ENCODE data around the gene ALG1. TPM values are rescaled to one million over a fixed set of nuclear protein-coding genes. Genes with fewer than 3 reads are reported as not detected.
"Not testable (repeated sequence)": the region's sequence is repeated elsewhere in the genome, so short reads cannot be mapped to it uniquely, and the experiment has no call there.

The ALG1 gene
- polyA plus RNA-seq, 6 donors from 2014 or later: 21.9 to 45.3 (median 27.3) TPM

DNA sequence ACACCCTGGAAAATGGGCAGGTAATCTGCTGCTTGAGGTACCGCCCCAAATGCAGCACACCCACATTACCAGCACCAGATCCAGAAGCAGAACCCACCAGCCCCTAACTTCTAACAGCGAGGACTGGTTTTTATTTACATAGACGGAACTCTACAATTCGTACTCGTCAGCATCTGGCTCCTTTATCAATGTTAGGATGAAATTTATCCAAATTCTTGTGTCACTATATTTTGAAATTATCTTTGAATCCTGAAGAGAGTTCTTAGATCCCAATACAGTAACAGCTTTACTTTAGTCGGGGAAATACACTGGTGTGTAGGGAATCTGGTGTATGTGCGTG, 332 bp upstream of the ALG1 start:
- peaks cover 24 to 42% (median 41%) of the 10 kb centered on the region in 3 donors for H3K4me1 Mint-ChIP-seq
- H3K36me3 Mint-ChIP-seq: peaks cover 6 to 10% of the 10 kb centered on the region in 2 donors
- peaks cover 0 to 6% (median 0%) of the 10 kb centered on the region in 3 donors for H3K27me3 Mint-ChIP-seq
- ATAC-seq (ENCODE audit: low read depth in 2 of 2) (no peak), DNase-seq (no peak)
- H3K27ac Mint-ChIP-seq: peak overlapping the region; percentile 93 to 97 (median 96)
- peak overlapping the region; percentile 91 to 98 (median 96) for H3K4me3 Mint-ChIP-seq
- no peaks in the 10 kb centered on the region for H3K9me3 Mint-ChIP-seq

GRCh38 chr16:5072334-5073278, 963 bp downstream of the ALG1 start:
- Mint-ChIP-seq H3K4me1 (peaks cover 24 to 42% (median 41%) of the 10 kb centered on the region in 3 donors), H3K4me3 (peak overlapping the region; percentile 91 to 98 (median 96))

GRCh38 chr16:5073279-5073629, 1.6 kb downstream of the ALG1 start:
- peaks cover 6 to 10% of the 10 kb centered on the region in 2 donors for H3K36me3 Mint-ChIP-seq
- H3K4me3 Mint-ChIP-seq: peak overlapping the region; percentile 55 to 98 (median 96)
- peaks cover 24 to 42% (median 41%) of the 10 kb centered on the region in 3 donors for H3K4me1 Mint-ChIP-seq
- DNase-seq: no peak
- H3K27me3 Mint-ChIP-seq: no peaks in the 10 kb centered on the region
- H3K27ac Mint-ChIP-seq: peak overlapping the region in 2 of 6 donors; percentile 11 to 96
- no peaks in the 10 kb centered on the region for H3K9me3 Mint-ChIP-seq
- ATAC-seq (ENCODE audit: low read depth in 2 of 2): no peak

More at GRCh38 chr16:5072334-5073278, 963 bp downstream of the ALG1 start:
- DNase-seq (no peak), ATAC-seq (ENCODE audit: low read depth in 2 of 2) (no peak)
- Mint-ChIP-seq H3K36me3 (peaks cover 6 to 10% of the 10 kb centered on the region in 2 donors), H3K27ac (peak overlapping the region; percentile 93 to 97 (median 96)), H3K9me3 (no peaks in the 10 kb centered on the region), H3K27me3 (no peaks in the 10 kb centered on the region)

- not testable (repeated sequence) for DNase-seq; H3K4me3 Mint-ChIP-seq; H3K9me3 Mint-ChIP-seq; H3K27me3 Mint-ChIP-seq; ATAC-seq (ENCODE audit: low read depth in 2 of 2)
- Mint-ChIP-seq H3K4me1 (peaks cover 24 to 42% (median 41%) of the 10 kb centered on the region in 3 donors), H3K36me3 (peaks cover 6 to 10% of the 10 kb centered on the region in 2 donors), H3K27ac (peak overlapping the region in 1 of 6 donors; percentile 14)
Observed at GRCh38 chr16:5073771-5074170, 2.1 kb downstream of the ALG1 start.

DNA sequence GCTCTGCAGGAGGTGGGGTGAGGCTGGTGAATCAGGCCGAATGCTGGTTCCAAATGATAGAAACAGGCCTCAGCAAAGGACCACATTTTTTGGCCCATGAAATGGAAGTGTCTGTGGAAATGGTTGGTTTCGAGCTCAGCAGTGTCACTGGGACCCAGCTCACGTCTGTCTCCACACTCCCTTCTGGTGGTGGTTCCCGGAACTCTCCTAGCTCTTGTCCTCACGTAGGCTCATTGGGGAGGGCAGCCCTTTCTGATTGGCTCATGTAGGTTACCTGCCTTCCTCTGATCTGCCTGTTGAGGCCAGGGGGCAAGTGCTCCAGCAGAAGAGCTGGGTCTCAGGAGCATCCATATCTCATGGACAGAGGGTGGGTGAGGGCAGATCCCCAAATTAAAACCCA, 4.0 kb downstream of the ALG1 start:
- H3K4me1 Mint-ChIP-seq: peaks cover 24 to 41% (median 38%) of the 10 kb centered on the region in 3 donors
- peaks cover 6 to 10% of the 10 kb centered on the region in 2 donors for H3K36me3 Mint-ChIP-seq
- peak overlapping the region in 1 of 8 donors; percentile 47 for H3K4me3 Mint-ChIP-seq
- H3K27me3 Mint-ChIP-seq: no peaks in the 10 kb centered on the region
- DNase-seq (no peak), ATAC-seq (ENCODE audit: low read depth in 2 of 2) (no peak)
- H3K27ac Mint-ChIP-seq: no peak overlapping the region
- H3K9me3 Mint-ChIP-seq: no peaks in the 10 kb centered on the region

DNA sequence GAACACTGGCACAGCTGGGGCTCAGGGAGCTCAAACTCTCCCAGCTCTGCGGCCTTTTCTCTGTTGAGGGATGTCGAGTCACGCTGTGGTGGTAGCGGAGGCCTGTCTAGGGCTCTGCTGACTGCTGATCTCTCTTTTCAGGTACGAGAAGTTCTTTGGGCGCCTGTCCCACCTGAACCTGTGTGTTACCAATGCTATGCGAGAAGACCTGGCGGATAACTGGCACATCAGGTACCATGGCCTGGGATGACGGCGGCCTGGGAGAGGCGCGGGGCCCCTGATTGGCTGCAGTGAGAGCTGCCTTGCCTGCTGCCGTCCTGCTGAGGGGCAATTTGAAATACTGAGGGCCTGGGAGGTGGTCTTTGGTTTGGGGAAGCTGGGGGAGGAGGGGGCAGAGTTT, 5.7 kb downstream of the ALG1 start:
- Mint-ChIP-seq H3K9me3 (no peaks in the 10 kb centered on the region), H3K27ac (no peak overlapping the region), H3K4me1 (peaks cover 10 to 24% (median 23%) of the 10 kb centered on the region in 3 donors), H3K27me3 (no peaks in the 10 kb centered on the region), H3K4me3 (no peak overlapping the region), H3K36me3 (peaks cover 6 to 10% of the 10 kb centered on the region in 2 donors)
- DNase-seq: no peak
- no peak for ATAC-seq (ENCODE audit: low read depth in 2 of 2)

DNA sequence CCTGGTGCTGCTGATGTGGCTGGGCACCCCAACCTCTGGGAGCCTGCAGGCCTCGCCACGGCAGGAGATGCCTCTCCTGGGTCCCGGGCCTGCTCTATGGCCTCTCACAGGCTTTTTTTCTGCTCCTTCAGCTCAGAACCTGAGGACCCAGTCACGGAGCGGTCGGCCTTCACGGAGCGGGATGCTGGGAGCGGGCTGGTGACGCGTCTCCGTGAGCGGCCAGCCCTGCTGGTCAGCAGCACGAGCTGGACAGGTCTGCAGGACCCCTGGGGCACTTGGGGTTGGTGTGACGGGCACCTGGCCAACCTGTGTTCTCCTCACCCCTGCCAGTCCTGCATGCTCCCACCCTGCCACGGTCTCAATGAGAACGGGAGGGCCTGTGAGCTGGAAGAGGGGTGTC, 7.0 kb downstream of the ALG1 start:
- no peak overlapping the region for H3K27ac Mint-ChIP-seq
- DNase-seq (no peak), ATAC-seq (ENCODE audit: low read depth in 2 of 2) (no peak)
- H3K27me3 Mint-ChIP-seq: no peaks in the 10 kb centered on the region
- H3K36me3 Mint-ChIP-seq: peaks cover 6 to 10% of the 10 kb centered on the region in 2 donors
- H3K9me3 Mint-ChIP-seq: no peaks in the 10 kb centered on the region
- peaks cover 0 to 13% (median 11%) of the 10 kb centered on the region in 3 donors for H3K4me1 Mint-ChIP-seq
- H3K4me3 Mint-ChIP-seq: no peak overlapping the region

GRCh38 chr16:5080461-5080860, 8.8 kb downstream of the ALG1 start:
- H3K4me3 Mint-ChIP-seq; DNase-seq; H3K4me1 Mint-ChIP-seq; H3K27ac Mint-ChIP-seq; H3K27me3 Mint-ChIP-seq; ATAC-seq (ENCODE audit: low read depth in 2 of 2); H3K9me3 Mint-ChIP-seq: not testable (repeated sequence)
- H3K36me3 Mint-ChIP-seq: peaks cover under 1 to 21% of the 10 kb centered on the region in 2 donors

DNA sequence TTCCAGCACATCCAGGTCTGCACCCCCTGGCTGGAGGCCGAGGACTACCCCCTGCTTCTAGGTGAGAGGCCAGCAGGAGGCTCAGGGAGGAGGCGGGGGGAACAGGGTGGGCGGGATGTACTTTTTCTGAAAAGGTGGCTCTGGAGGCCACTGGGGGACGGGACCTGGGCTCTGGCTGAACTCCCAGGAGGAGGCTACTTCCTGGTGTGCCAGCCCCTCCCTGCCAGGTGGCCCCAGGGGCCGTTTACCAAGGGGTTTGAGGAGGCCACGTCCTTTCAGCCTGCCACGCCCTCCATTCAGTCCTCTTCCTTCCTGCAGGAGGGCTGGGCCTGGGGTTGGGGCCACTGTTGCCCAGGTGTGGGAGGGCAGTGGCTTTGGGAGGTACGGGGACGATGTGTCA, 9.4 kb downstream of the ALG1 start:
- not testable (repeated sequence) for H3K27ac Mint-ChIP-seq; ATAC-seq (ENCODE audit: low read depth in 2 of 2); H3K9me3 Mint-ChIP-seq; H3K4me1 Mint-ChIP-seq; DNase-seq; H3K4me3 Mint-ChIP-seq; H3K27me3 Mint-ChIP-seq
- H3K36me3 Mint-ChIP-seq: peaks cover 0 to 16% of the 10 kb centered on the region in 2 donors

GRCh38 chr16:5083646-5084045, 12.0 kb downstream of the ALG1 start:
- H3K4me1 Mint-ChIP-seq; H3K4me3 Mint-ChIP-seq; H3K9me3 Mint-ChIP-seq; H3K27me3 Mint-ChIP-seq; DNase-seq; ATAC-seq (ENCODE audit: low read depth in 2 of 2): not testable (repeated sequence)
- H3K27ac Mint-ChIP-seq: peak overlapping the region in 1 of 6 donors; percentile 11
- H3K36me3 Mint-ChIP-seq: peaks cover 0 to 14% of the 10 kb centered on the region in 2 donors

GRCh38 chr16:5084099-5084731, 12.6 kb downstream of the ALG1 start:
- peak overlapping the region in 2 of 6 donors; percentile 35 to 42 for H3K27ac Mint-ChIP-seq
- not testable (repeated sequence) for ATAC-seq (ENCODE audit: low read depth in 2 of 2); H3K4me1 Mint-ChIP-seq; DNase-seq; H3K4me3 Mint-ChIP-seq; H3K27me3 Mint-ChIP-seq; H3K9me3 Mint-ChIP-seq
- H3K36me3 Mint-ChIP-seq: peaks cover 0 to 14% of the 10 kb centered on the region in 2 donors

GRCh38 chr16:5084802-5085201, 13.2 kb downstream of the ALG1 start:
- H3K27me3 Mint-ChIP-seq; ATAC-seq (ENCODE audit: low read depth in 2 of 2); H3K4me1 Mint-ChIP-seq; H3K4me3 Mint-ChIP-seq; H3K9me3 Mint-ChIP-seq; H3K27ac Mint-ChIP-seq: not testable (repeated sequence)
- H3K36me3 Mint-ChIP-seq: peaks cover 0 to 14% of the 10 kb centered on the region in 2 donors
- peak; percentile 42 for DNase-seq

GRCh38 chr16:5085716-5086115, 14.1 kb downstream of the ALG1 start:
- not testable (repeated sequence) for DNase-seq; H3K4me1 Mint-ChIP-seq; H3K9me3 Mint-ChIP-seq; ATAC-seq (ENCODE audit: low read depth in 2 of 2); H3K27me3 Mint-ChIP-seq; H3K4me3 Mint-ChIP-seq
- Mint-ChIP-seq H3K36me3 (peaks cover 0 to 14% of the 10 kb centered on the region in 2 donors), H3K27ac (peak overlapping the region in 1 of 6 donors; percentile 83)
